Measurements from ENCODE around the gene HLA-DQB1.

DNA sequence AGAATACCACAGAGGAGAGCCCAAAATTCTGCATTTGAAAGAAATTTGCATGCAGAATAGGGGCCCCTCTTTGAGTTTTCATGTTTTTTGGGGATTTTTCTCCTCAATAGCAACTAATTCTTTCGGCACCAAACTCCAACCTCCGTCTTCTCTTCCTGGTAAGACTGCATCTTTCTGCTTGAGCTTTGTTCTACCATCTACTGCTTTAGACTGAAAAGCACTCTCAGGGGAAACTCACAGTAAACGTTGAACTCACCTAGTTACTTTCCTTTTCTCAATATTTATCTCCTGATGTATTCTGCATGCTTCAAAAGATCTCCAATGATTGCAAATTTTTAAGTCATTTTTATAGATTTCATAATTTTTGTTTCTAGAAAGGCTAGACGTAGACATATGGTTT, 36.9 kb upstream of the HLA-DQB1 start:
- TF ChIP-seq EZH2 (IDR thresholded peaks at IDR 0.05; ENCODE audit: low read length, missing control alignments), result no peak
- TF ChIP-seq, protein P1, sequence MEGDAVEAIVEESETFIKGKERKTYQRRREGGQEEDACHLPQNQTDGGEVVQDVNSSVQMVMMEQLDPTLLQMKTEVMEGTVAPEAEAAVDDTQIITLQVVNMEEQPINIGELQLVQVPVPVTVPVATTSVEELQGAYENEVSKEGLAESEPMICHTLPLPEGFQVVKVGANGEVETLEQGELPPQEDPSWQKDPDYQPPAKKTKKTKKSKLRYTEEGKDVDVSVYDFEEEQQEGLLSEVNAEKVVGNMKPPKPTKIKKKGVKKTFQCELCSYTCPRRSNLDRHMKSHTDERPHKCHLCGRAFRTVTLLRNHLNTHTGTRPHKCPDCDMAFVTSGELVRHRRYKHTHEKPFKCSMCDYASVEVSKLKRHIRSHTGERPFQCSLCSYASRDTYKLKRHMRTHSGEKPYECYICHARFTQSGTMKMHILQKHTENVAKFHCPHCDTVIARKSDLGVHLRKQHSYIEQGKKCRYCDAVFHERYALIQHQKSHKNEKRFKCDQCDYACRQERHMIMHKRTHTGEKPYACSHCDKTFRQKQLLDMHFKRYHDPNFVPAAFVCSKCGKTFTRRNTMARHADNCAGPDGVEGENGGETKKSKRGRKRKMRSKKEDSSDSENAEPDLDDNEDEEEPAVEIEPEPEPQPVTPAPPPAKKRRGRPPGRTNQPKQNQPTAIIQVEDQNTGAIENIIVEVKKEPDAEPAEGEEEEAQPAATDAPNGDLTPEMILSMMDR (conservative IDR thresholded peaks at IDR 0.05 in 1 of 2, IDR thresholded peaks at IDR 0.05 in 1 of 2; ENCODE audit: low read depth in 1 of 2, low read length in 2 of 2), result no peak

Data from fibroblast of lung (primary cell).